IPS-NIHi7 (cell line): Measurements from ENCODE around the gene PDIA4.
A peak's percentile ranks its signal among the peaks of the same experiment; 100 is the strongest.
"Not testable (repeated sequence)": the region's sequence is repeated elsewhere in the genome, so short reads cannot be mapped to it uniquely, and the experiment has no call there.

Experiments
- DNase-seq: peaks from one replicate; pipeline ENCODE4 v3.0.0; 2012; ENCODE audit warnings: mixed read lengths; ENCODE audit errors: extremely low spot score

PDIA4 gene

DNA sequence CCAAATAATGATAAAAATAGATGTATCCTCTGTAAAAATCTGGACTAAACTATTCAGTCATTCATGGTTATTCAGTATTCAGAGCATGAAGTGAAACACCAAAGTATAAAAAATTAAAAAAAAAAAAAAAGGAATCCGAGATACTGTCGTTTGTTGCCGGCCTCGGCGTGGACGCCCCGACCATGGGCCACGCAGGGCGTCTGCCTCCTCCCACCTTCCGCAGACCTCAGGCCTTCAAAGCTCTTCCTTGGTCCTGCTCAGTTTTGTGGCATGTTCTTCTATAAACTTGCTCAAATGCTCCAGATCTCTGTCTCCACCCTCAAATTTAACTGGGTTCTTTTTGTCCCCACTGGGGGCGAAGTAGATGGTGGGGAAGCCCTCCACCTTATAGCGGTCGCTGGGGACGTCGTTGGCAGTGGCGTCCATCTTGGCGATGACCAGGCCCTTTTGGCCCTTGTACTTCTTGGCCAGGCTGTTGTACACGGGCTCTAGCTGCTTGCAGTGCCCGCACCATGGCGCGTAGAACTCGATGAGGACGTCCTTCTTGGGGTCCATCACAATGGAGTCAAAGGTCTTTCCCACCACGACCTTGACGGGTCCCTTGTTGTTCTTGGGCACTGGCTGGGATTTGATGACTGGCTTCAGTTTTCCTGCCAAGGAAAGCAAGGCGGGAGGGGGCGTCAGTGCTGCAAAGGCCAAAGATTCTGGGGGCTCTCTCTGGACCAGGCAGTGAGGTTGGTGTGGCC is 24.6 kb downstream of the PDIA4 start:
- DNase-seq = no peak

DNA sequence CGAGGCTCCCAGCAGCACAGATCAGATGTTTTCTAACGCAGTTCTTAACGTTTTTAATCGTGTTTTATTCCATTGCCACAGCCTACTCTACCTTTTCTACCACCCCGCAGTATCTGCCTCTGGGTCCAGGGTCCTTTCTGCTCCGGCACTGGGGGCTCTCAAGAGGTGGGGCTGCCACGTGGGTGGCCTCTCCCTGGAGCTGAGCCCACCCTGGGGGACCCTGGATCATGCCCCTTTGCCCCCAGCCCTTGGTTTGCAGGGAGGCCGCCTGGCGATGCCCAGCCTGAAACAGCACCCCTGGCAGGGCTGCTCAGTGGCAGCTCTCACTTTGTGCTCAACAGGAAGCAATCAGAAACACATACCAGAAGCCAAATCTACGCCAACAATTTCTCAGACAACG is 25.3 kb downstream of the PDIA4 start:
- DNase-seq = no peak

- DNase-seq = no peak
These were observed 25.7 kb downstream of the PDIA4 start for GRCh38 chr7:149002604-149003003.

DNA sequence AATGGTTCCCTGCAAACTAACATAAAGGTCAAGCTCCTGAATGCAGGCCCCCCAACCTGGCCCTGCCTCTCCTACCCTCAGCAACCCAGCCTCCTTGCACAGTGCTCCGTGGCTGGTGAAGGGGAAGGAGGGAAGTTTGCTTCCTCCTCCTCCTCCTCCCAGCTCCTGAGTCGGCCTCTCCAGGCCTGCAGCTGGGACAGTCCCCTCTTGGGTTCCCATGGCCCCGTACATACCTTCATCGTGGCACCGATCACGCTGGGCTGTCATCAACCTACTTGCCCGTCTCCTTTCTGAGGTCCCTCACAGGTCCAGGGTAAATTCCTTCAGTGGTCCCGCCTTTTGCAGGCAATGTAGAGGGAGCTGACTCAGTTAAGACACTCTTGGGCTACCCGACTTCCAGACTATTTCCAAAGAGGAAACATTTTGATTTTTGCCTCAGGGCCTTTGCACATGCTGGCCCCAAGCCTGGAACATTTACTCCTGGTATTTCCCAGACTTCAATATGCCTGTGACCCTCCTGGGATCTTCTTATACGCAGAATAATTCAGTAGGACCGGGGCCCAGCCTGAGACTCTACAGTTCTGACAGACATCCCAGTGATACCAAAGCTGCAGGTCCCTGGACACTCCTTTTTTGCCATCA is 26.8 kb downstream of the PDIA4 start:
- DNase-seq = no peak

DNA sequence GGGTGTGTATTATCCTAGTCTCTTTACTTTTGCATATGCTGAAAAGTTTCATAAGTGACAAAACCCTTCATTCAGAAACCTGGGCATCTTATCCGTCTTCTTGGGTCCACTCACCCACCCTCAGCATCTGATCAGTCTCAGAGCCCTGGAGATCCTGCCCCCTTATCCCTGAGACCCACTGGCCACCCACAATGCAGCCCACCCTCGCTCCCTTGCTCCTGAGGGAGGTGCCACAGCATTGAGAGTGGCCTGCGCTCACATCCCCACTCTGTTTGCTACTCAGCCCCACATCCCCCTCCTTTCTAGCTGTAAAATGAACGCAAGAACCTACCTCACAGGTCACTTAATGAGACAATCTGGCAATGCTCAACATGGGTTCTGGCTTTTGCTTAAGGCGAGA is 27.3 kb downstream of the PDIA4 start:
- no peak for DNase-seq

GRCh38 chr7:148999192-148999591 is 29.1 kb downstream of the PDIA4 start:
- no peak for DNase-seq

DNA sequence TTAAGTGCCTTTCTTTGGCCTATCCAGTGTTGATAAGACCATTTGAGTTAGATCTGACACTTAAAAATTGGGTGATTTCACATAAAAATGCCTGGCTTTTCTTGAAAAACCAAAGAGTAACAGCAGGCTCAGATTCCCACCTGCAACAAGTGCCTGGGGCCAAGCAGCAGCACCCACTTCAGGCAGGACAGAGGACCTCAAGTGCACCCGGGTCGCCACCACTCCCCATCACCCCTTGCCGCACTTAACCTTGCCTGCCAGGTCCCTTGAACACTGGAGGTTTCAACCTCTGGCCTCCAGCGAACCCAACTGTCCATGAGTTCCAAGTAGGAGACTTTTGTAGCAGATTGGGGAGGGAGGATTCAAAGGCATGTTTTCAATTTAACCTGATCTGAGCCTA is 30.8 kb downstream of the PDIA4 start:
- no peak for DNase-seq

DNA sequence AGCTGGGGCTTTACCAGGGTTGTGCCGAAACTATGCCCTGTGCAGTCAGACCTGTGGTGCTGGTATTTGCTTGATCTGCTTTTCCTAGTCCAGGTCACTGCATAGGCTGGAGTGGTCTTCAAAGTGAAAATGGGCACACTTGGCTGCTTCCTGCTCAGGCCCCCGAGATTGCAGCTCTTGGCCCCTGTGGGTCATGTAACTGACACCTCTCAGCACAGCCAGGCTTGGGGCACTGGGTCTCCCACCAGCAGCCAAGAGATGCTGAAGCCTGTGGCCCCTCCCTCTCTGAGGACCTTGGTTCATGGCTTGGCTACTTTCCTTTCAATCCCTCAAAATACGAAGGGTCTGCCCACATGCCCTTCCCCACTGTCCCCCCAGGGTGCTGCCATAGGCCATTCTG is 33.7 kb downstream of the PDIA4 start:
- DNase-seq = no peak

DNA sequence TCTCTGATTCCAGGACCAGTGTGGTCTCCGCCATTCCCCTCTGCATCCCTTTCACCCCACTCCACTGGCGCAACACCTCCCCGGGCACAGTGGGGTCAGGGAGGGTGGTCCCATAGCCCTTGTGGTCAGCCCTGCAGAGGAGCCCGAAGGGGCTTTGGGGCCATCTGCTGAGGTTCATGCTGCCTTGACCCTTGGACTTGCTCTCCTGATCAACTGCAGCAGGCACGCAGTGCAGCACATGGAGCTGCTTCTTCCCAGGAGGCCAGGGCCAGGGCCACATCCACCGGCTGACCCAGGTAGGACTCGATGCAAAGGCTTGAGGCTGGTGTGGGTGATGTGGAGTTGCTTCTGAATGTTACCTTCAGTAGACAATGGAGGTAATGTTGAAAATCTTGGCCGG is 35.1 kb downstream of the PDIA4 start:
- DNase-seq = no peak

DNA sequence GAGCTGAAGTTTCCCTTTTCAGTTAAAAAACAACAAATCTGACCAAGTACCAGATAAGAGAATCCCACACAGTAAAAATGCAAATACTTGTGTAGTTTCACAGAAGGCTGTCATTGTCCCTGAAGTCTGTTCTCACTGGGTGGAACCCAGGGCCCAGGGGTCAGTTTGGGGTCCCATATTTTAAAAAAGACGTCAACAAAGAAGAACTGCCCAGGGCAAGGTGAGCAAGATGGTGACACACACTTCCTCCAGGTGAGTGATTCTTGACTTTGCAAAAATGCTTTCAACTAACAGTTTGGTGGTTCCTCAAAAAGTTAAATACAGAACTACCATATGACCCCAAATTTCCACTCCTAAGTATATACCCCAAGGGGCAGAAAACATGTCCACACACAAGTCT is 36.8 kb downstream of the PDIA4 start:
- DNase-seq = no peak

DNA sequence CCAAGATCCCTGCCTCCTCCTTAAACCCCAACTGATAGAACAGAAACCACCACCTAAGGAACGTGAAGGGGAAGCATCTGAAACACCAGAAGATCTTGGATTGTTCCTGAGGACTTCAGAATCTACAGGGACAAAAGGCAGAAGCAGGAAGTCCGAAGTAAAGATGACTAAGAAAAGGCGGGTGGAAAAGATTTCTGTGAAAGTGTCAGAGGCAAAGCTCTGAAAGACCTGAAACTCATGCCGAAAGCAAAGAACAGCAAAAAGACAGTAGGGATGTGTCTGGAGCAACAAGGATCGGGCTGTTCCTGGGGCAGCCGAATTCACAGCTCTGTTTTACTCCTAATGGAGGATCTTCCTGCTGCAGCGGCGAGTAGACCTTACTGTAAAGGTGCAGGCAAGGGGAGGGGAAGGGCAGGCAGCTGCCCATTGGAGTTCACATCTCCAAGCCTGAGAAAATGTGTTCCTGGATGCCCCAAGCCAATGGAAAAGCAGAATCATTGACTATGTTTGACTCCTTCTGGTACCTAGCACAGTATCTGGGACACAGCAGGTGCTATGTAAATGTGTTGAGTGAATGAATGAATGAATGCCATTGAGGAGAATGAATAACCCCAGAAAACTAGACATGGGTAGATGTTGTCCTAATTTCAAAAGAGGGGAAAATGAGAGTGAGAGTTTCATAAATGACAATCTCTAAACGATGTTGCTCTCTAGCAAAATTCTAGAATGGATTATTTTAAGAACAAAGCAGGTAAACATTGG is 40.4 kb downstream of the PDIA4 start:
- peak; percentile 35 for DNase-seq

DNA sequence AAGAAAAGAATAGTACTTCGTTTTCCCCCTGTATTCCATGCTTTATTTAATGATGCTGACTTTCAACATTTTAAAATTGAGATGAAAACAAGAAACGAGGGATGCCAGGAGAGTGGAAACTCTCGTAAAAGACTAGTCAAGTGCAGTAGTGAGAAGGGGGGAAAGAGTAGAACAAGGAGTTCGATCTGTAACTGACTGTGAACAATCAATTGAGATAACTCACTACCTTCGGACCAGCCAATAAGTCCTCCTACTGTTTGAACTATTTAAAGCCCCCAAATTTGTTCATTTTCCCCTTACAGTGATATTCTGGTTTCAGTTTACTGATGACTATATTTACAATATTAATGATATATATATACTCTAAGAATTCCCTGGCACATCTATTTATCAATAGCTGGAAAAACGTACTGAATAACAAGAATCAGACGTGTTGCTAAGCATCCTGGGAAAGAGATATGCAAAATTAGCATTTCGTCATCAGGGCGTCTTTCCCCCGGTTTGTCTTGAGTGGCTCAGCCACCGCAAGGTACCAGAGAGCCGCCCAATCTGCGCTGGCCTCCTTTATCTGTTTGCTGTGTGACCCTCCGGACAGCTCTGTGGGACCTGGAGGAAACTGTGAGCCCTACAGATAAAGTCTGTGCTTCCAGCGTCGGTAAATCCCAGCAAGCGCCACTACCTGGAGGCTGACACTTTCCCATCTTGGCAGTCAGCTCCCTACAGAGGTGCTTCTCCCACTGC is 41.1 kb downstream of the PDIA4 start:
- peak; percentile 94 for DNase-seq

- no peak for DNase-seq
These were observed 41.6 kb downstream of the PDIA4 start for GRCh38 chr7:148986742-148987009.

- peak; percentile 75 for DNase-seq
These were observed 44.8 kb downstream of the PDIA4 start for GRCh38 chr7:148983200-148984146.

GRCh38 chr7:148982654-148983199 is 45.6 kb downstream of the PDIA4 start:
- DNase-seq = no peak

DNA sequence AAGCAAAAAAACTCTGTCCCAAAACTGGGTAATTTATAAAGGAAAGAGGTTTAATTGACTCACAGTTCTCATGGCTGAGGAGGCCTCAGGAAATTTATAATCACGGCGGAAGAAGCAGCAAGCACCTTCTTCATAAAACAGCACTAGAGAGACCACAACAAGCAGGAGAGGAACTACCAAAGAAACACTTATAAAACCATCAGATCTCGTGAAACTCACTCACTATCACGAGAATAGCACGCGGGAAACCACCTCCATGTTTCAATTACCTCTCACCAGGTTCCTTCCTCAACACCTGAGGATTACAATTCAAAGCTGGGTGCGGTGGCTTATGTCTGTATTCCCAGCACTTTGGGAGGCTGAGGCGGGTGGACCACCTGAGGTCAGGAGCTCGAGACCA is 48.5 kb downstream of the PDIA4 start:
- DNase-seq = no peak

- not testable (repeated sequence) for DNase-seq
These were observed 49.2 kb downstream of the PDIA4 start for GRCh38 chr7:148979072-148979471.

GRCh38 chr7:148978091-148978490 is 50.2 kb downstream of the PDIA4 start:
- DNase-seq = no peak

DNA sequence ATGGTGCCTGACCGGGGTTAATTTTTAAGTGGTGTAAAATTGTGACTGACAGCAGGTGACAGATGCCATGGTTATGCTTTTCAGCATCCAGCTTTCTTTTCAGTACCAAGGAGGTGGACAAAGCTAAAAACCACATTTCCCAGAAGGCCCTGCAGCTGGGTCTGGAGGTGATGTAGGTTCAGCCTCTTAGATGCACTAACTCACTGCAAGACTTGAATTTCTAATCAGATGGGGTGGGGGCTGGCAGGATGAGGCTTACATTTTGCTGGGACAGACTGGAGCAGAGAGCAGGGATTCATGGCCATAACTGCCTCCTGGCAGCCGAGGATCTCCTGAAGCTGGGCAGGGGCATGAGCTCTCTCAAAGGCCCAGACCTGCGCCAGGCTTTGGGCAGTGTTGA is 52.4 kb downstream of the PDIA4 start:
- no peak for DNase-seq

DNA sequence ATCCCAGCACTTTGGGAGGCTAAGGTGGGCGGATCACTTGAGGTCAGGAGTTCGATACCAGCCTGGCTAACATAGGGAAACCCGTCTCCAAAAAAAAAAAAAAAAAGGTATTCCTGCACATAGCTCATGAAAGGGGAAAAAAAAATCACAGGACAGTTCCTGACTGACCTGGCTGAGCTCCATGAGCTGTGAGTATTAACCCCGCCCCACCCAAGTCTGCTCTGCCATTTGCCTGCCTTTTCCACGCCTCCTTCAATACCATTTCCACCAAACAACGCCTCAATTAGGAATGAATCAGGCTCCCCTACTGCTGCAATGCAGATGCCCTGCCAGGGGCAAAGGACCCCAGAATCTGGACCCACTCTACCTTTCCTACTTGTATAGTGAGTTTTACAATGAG is 55.0 kb downstream of the PDIA4 start:
- DNase-seq = no peak

DNA sequence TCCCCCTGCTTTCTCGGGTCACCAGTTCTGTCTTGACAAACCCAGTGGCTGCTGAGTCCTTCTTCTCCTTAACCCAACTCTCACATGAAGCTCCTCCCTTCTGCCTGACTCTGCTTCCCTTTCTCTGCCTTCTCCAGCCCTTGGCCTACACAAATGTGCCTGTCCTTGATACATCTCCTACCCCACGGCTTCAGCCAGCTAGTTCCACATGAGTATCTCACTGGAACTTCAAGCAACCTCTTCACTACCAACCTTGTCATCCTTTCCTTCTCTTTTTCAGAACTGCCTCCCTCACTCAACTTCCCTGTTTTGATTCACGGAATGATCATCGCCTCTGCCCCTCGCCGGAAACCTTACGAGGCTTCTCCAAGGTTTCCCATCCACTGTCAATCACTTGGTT is 55.9 kb downstream of the PDIA4 start:
- no peak for DNase-seq
